ENCODE measurements around the gene KCND3. TPM values are rescaled to one million over a fixed set of nuclear protein-coding genes. Genes with fewer than 3 reads are reported as not detected.

The KCND3 gene
- total RNA-seq, 4 donors from 2014 or later: 0.35 to 4.1 (median 0.90) TPM

GRCh38 chr1:111958075-111958474 lies 31.4 kb downstream of the KCND3 start:
- H3K27ac ChIP-seq: no peak overlapping the region
- TF ChIP-seq POLR2A (IDR thresholded peaks at IDR 0.05): no peak
- TF ChIP-seq CTCF (IDR thresholded peaks at IDR 0.05): no peak
- no peak for DNase-seq
- no peaks in the 10 kb centered on the region for H3K27me3 ChIP-seq
- H3K36me3 ChIP-seq: no peaks in the 10 kb centered on the region
- no peak overlapping the region for H3K4me3 ChIP-seq
- H3K4me1 ChIP-seq: no peaks in the 10 kb centered on the region
- H3K9me3 ChIP-seq: no peaks in the 10 kb centered on the region

- H3K36me3 ChIP-seq: no peaks in the 10 kb centered on the region
- no peaks in the 10 kb centered on the region for H3K4me1 ChIP-seq
- H3K27me3 ChIP-seq: no peaks in the 10 kb centered on the region
- DNase-seq: no peak
- H3K27ac ChIP-seq: no peak overlapping the region
- H3K4me3 ChIP-seq: no peak overlapping the region
- no peaks in the 10 kb centered on the region for H3K9me3 ChIP-seq
- TF ChIP-seq POLR2A (IDR thresholded peaks at IDR 0.05) (no peak), CTCF (IDR thresholded peaks at IDR 0.05) (no peak)
These were observed 33.2 kb downstream of the KCND3 start for GRCh38 chr1:111956155-111956771.

GRCh38 chr1:111955755-111956154 lies 33.7 kb downstream of the KCND3 start:
- H3K27me3 ChIP-seq: no peaks in the 10 kb centered on the region
- no peak overlapping the region for H3K27ac ChIP-seq
- TF ChIP-seq POLR2A (IDR thresholded peaks at IDR 0.05) (no peak), CTCF (IDR thresholded peaks at IDR 0.05) (no peak)
- DNase-seq: no peak
- H3K4me1 ChIP-seq: no peaks in the 10 kb centered on the region
- no peaks in the 10 kb centered on the region for H3K36me3 ChIP-seq
- no peak overlapping the region for H3K4me3 ChIP-seq
- no peaks in the 10 kb centered on the region for H3K9me3 ChIP-seq

- no peak for TF ChIP-seq CTCF (IDR thresholded peaks at IDR 0.05)
- no peak for TF ChIP-seq POLR2A (IDR thresholded peaks at IDR 0.05)
- H3K36me3 ChIP-seq: no peaks in the 10 kb centered on the region
- no peaks in the 10 kb centered on the region for H3K27me3 ChIP-seq
- H3K4me1 ChIP-seq: no peaks in the 10 kb centered on the region
- DNase-seq: no peak
- H3K27ac ChIP-seq: no peak overlapping the region
- H3K9me3 ChIP-seq: no peaks in the 10 kb centered on the region
- no peak overlapping the region for H3K4me3 ChIP-seq
These were observed 35.7 kb downstream of the KCND3 start for GRCh38 chr1:111953797-111954196.

- H3K27ac ChIP-seq: no peak overlapping the region
- no peak overlapping the region for H3K4me3 ChIP-seq
- no peak for TF ChIP-seq POLR2A (IDR thresholded peaks at IDR 0.05)
- TF ChIP-seq CTCF (IDR thresholded peaks at IDR 0.05): no peak
- DNase-seq: no peak
- H3K9me3 ChIP-seq: no peaks in the 10 kb centered on the region
- H3K27me3 ChIP-seq: no peaks in the 10 kb centered on the region
- H3K36me3 ChIP-seq: no peaks in the 10 kb centered on the region
- H3K4me1 ChIP-seq: no peaks in the 10 kb centered on the region
These were observed 37.3 kb downstream of the KCND3 start for GRCh38 chr1:111952125-111952657.

Measured in Peyer's patch (tissue), 4 donors.